ENCODE measurements around the gene RPL28.

DNA sequence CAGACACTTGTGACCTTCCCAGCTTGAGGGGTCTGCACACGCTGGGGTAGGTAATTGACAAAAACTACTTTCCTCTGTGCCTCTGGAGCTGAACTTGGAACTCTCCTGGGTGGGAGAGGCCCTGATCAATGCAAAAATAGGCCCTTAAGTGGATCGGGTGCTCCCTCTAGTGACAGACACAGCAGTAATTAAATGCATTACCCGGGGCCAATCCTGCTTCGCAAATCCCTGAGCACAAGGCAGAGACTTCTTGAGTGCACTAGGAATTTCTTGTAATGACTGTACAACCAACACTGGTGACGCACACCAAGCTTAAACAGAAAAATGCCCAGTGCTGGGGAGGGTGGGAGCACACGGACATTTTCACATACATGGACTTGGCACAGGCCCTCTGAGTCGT lies 32.5 kb downstream of the RPL28 start:
- TF ChIP-seq GATA2 (IDR thresholded peaks at IDR 0.05; ENCODE audit: low read depth, low read length) (no peak), GATA3 (IDR thresholded peaks at IDR 0.05; ENCODE audit: low read depth, low read length) (no peak)
